Measurements from ENCODE around the gene ZNF462. TPM values are rescaled to one million over a fixed set of nuclear protein-coding genes. Genes with fewer than 3 reads are reported as not detected.
A peak's percentile ranks its signal among the peaks of the same experiment; 100 is the strongest.

Gene ZNF462
- total and polyA plus RNA-seq, 2 donors (not counting 1 experiment from before 2014, with no cell fraction given) = 6.0 to 27.4 TPM

DNA sequence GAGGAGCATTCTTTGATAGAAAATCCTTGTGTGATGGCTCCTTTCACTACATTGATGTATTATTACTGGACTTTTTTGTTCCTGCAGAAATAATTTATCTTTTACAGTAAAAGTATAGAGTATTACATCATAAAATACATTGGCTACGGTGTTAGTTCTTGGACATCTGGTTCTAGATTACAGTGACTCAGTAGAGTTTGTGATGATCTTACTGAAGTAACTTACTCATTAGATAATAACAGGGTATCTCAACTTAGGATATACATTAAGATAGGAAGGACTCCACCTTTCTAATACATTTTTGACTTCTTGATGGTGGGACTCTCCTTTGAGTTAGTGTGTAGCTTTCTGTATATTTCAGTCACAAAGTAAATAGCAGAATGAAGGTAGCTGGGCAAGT, 59.1 kb downstream of the ZNF462 start:
- no peaks in the 10 kb centered on the region for H3K27me3 ChIP-seq (ENCODE audit: control insufficient read depth, insufficient read depth, low read length)
- no peak overlapping the region for H3K9ac ChIP-seq (ENCODE audit: insufficient read depth, low read length)
- peak overlapping the region; percentile 53 for H3K4me2 ChIP-seq (ENCODE audit: extremely low read depth, insufficient read depth, low read length)
- H3K4me3 ChIP-seq (replicated peaks in 1 of 4; ENCODE audit: control extremely low read depth in 1 of 4, insufficient read depth in 1 of 4, low read depth in 3 of 4, low read length in 4 of 4) = peak overlapping the region in 1 of 4 experiments; percentile 34
- H2AFZ ChIP-seq (ENCODE audit: low read length) = no peak overlapping the region
- H3K79me2 ChIP-seq (ENCODE audit: control insufficient read depth, insufficient read depth, low read length) = no peaks in the 10 kb centered on the region
- H3K9me3 ChIP-seq (ENCODE audit: control insufficient read depth, insufficient read depth, low read depth, low read length) = no peaks in the 10 kb centered on the region
- peak; percentile 48 to 60 for DNase-seq (ENCODE audit: low read depth in 2 of 2)
- TF ChIP-seq EZH2 (IDR thresholded peaks at IDR 0.05; ENCODE audit: low read length, missing control alignments) = no peak
- TF ChIP-seq, protein P1, sequence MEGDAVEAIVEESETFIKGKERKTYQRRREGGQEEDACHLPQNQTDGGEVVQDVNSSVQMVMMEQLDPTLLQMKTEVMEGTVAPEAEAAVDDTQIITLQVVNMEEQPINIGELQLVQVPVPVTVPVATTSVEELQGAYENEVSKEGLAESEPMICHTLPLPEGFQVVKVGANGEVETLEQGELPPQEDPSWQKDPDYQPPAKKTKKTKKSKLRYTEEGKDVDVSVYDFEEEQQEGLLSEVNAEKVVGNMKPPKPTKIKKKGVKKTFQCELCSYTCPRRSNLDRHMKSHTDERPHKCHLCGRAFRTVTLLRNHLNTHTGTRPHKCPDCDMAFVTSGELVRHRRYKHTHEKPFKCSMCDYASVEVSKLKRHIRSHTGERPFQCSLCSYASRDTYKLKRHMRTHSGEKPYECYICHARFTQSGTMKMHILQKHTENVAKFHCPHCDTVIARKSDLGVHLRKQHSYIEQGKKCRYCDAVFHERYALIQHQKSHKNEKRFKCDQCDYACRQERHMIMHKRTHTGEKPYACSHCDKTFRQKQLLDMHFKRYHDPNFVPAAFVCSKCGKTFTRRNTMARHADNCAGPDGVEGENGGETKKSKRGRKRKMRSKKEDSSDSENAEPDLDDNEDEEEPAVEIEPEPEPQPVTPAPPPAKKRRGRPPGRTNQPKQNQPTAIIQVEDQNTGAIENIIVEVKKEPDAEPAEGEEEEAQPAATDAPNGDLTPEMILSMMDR (conservative IDR thresholded peaks at IDR 0.05 in 1 of 2, IDR thresholded peaks at IDR 0.05 in 1 of 2; ENCODE audit: low read depth in 1 of 2, low read length in 2 of 2) = no peak
- H3K27ac ChIP-seq (ENCODE audit: insufficient read depth, low read length) = peak overlapping the region; percentile 83
- H3K36me3 ChIP-seq (ENCODE audit: control insufficient read depth, insufficient read depth, low read length) = peaks cover 10% of the 10 kb centered on the region
- no peaks in the 10 kb centered on the region for H4K20me1 ChIP-seq (ENCODE audit: control insufficient read depth, extremely low read depth, insufficient read depth, low read length)
- H3K4me1 ChIP-seq (ENCODE audit: control insufficient read depth, extremely low read depth, insufficient read depth, low read length) = peaks cover 19% of the 10 kb centered on the region

DNA sequence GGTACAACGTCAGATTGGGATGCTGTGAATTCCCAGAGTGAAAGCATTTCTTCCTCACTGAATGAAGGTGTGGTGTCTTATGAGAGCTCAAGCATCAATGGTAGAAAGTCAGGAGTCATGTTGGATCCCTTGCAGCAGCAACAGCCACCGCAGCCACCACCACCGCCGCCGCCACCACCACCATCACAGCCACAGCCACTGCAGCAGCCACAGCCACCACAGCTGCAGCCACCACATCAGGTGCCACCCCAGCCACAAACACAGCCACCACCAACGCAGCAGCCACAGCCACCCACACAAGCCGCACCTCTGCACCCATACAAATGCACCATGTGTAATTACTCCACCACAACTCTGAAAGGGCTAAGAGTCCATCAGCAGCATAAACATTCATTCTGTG, 62.4 kb downstream of the ZNF462 start:
- DNase-seq (ENCODE audit: low read depth in 2 of 2) = no peak
- no peak overlapping the region for H3K9ac ChIP-seq (ENCODE audit: insufficient read depth, low read length)

DNA sequence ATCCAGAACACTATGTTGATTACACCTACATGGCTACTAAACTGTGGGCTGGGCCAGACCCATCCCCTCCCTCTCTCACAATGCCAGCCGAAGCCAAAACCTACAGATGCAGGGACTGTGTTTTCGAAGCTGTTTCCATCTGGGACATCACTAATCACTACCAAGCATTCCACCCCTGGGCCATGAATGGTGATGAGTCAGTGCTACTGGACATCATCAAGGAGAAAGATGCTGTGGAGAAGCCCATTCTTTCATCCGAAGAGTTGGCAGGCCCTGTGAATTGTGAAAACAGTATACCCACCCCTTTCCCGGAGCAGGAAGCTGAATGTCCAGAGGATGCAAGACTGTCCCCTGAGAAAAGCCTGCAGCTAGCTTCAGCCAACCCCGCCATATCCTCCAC, 65.0 kb downstream of the ZNF462 start:
- peak in 1 of 2 donors; percentile 37 for DNase-seq (ENCODE audit: low read depth in 2 of 2)
- H3K9ac ChIP-seq (ENCODE audit: insufficient read depth, low read length) = no peak overlapping the region
- H3K79me2 ChIP-seq (ENCODE audit: control insufficient read depth, insufficient read depth, low read length) = no peaks in the 10 kb centered on the region
- H2AFZ ChIP-seq (ENCODE audit: low read length) = no peak overlapping the region
- H4K20me1 ChIP-seq (ENCODE audit: control insufficient read depth, extremely low read depth, insufficient read depth, low read length) = no peaks in the 10 kb centered on the region
- no peak overlapping the region for H3K4me3 ChIP-seq (replicated peaks in 1 of 4; ENCODE audit: control extremely low read depth in 1 of 4, insufficient read depth in 1 of 4, low read depth in 3 of 4, low read length in 4 of 4)
- no peaks in the 10 kb centered on the region for H3K9me3 ChIP-seq (ENCODE audit: control insufficient read depth, insufficient read depth, low read depth, low read length)
- no peaks in the 10 kb centered on the region for H3K27me3 ChIP-seq (ENCODE audit: control insufficient read depth, insufficient read depth, low read length)
- H3K36me3 ChIP-seq (ENCODE audit: control insufficient read depth, insufficient read depth, low read length) = peaks cover 17% of the 10 kb centered on the region
- H3K4me1 ChIP-seq (ENCODE audit: control insufficient read depth, extremely low read depth, insufficient read depth, low read length) = peaks cover 6% of the 10 kb centered on the region
- TF ChIP-seq, protein P1 (conservative IDR thresholded peaks at IDR 0.05 in 1 of 2, IDR thresholded peaks at IDR 0.05 in 1 of 2; ENCODE audit: low read depth in 1 of 2, low read length in 2 of 2) = no peak
- TF ChIP-seq EZH2 (IDR thresholded peaks at IDR 0.05; ENCODE audit: low read length, missing control alignments) = no peak
- H3K4me2 ChIP-seq (ENCODE audit: extremely low read depth, insufficient read depth, low read length) = no peak overlapping the region
- no peak overlapping the region for H3K27ac ChIP-seq (ENCODE audit: insufficient read depth, low read length)

More for the DNA sequence above, 62.4 kb downstream of the ZNF462 start:
- Histone ChIP-seq H3K36me3 (ENCODE audit: control insufficient read depth, insufficient read depth, low read length) (peaks cover 12% of the 10 kb centered on the region), H3K4me3 (replicated peaks in 1 of 4; ENCODE audit: control extremely low read depth in 1 of 4, insufficient read depth in 1 of 4, low read depth in 3 of 4, low read length in 4 of 4) (no peak overlapping the region), H3K27me3 (ENCODE audit: control insufficient read depth, insufficient read depth, low read length) (no peaks in the 10 kb centered on the region), H4K20me1 (ENCODE audit: control insufficient read depth, extremely low read depth, insufficient read depth, low read length) (no peaks in the 10 kb centered on the region), H3K79me2 (ENCODE audit: control insufficient read depth, insufficient read depth, low read length) (no peaks in the 10 kb centered on the region), H3K4me2 (ENCODE audit: extremely low read depth, insufficient read depth, low read length) (no peak overlapping the region), H3K4me1 (ENCODE audit: control insufficient read depth, extremely low read depth, insufficient read depth, low read length) (peaks cover 18% of the 10 kb centered on the region), H3K27ac (ENCODE audit: insufficient read depth, low read length) (no peak overlapping the region), H3K9me3 (ENCODE audit: control insufficient read depth, insufficient read depth, low read depth, low read length) (no peaks in the 10 kb centered on the region), H2AFZ (ENCODE audit: low read length) (no peak overlapping the region)
- TF ChIP-seq, protein P1 (conservative IDR thresholded peaks at IDR 0.05 in 1 of 2, IDR thresholded peaks at IDR 0.05 in 1 of 2; ENCODE audit: low read depth in 1 of 2, low read length in 2 of 2) = no peak
- no peak for TF ChIP-seq EZH2 (IDR thresholded peaks at IDR 0.05; ENCODE audit: low read length, missing control alignments)

All from fibroblast of lung (primary cell).